CD4-positive, alpha-beta memory T cell (primary cell): ENCODE measurements around the gene TMED6. TPM values are rescaled to one million over a fixed set of nuclear protein-coding genes. Genes with fewer than 3 reads are reported as not detected.

Experiments used
- CTCF ChIA-PET: fragments of 350-600 bp; sonication (Branson Sonifier 250); formaldehyde crosslinking; loops from one replicate; lab custom pipeline; 2021; ENCODE audit warnings: inconsistent platforms; ENCODE audit not compliant: partially characterized antibody; lab: Charles Lee
- POLR2A ChIA-PET: fragments of 350-600 bp; sonication (Branson Sonifier 250); formaldehyde crosslinking; loops from one replicate; lab custom pipeline; 2021; ENCODE audit not compliant: partially characterized antibody; lab: Charles Lee
- DNase-seq, 5 donors: peaks; one replicate each; pipeline versions ENCODE4 v3.0.0 to v3.0.0-alpha.2; 2020 to 2022; ENCODE audit warnings: mixed read lengths in 1 of 5
- H3K27ac ChIP-seq: one replicate; pipeline ENCODE4 v1.7.0; 2013; ENCODE audit warnings: low read depth, low read length
- H3K27me3 ChIP-seq: 2 replicates; pipeline ENCODE4 v1.7.0; 2013; ENCODE audit warnings: mild to moderate bottlenecking, low read length, moderate library complexity; ENCODE audit not compliant: insufficient read depth
- H3K36me3 ChIP-seq: 2 replicates; pipeline ENCODE4 v1.7.0; 2013; ENCODE audit warnings: mild to moderate bottlenecking, low read length, moderate library complexity; ENCODE audit not compliant: insufficient read depth
- H3K4me1 ChIP-seq: 2 replicates; pipeline ENCODE4 v1.7.0; 2013; ENCODE audit warnings: mild to moderate bottlenecking, low read length, moderate library complexity; ENCODE audit not compliant: insufficient read depth
- H3K4me3 ChIP-seq, 2 donors: one replicate each; pipeline ENCODE4 v1.7.0; 2013; ENCODE audit warnings: low read length in 2 of 2, mild to moderate bottlenecking in 1 of 2
- H3K9me3 ChIP-seq, 2 donors: one replicate each; pipeline ENCODE4 v1.7.0; 2013; ENCODE audit warnings: low read length in 2 of 2, control low read depth in 1 of 2; ENCODE audit not compliant: control insufficient read depth in 1 of 2
- H3K27ac Mint-ChIP-seq, 7 donors: one replicate each; pipeline ENCODE4 v1.8.0; 2020 to 2021; ENCODE audit warnings: mixed read lengths in 7 of 7, mild to moderate bottlenecking in 6 of 7, inconsistent platforms in 3 of 7, moderate library complexity in 3 of 7
- H3K27me3 Mint-ChIP-seq, 2 donors: one replicate each; pipeline ENCODE4 v1.8.0; 2020 to 2021; ENCODE audit warnings: mixed read lengths in 2 of 2
- H3K36me3 Mint-ChIP-seq, 2 donors: one replicate each; pipeline ENCODE4 v1.8.0; 2020 to 2021; ENCODE audit warnings: mixed read lengths in 2 of 2, inconsistent platforms in 1 of 2, mild to moderate bottlenecking in 1 of 2
- H3K4me1 Mint-ChIP-seq, 4 donors: one replicate each; pipeline ENCODE4 v1.8.0; 2020 to 2021; ENCODE audit warnings: mixed read lengths in 4 of 4, mild to moderate bottlenecking in 1 of 4
- H3K4me3 Mint-ChIP-seq, 8 donors: one replicate each; pipeline ENCODE4 v1.8.0; 2020 to 2021; ENCODE audit warnings: mixed read lengths in 8 of 8, mild to moderate bottlenecking in 7 of 8, moderate library complexity in 6 of 8, inconsistent platforms in 3 of 8
- H3K9me3 Mint-ChIP-seq, 8 donors: one replicate each; pipeline ENCODE4 v1.8.0; 2020 to 2021; ENCODE audit warnings: mixed read lengths in 8 of 8, mild to moderate bottlenecking in 5 of 8, inconsistent platforms in 3 of 8, moderate library complexity in 1 of 8
- intact Hi-C: fragments of 100-400 bp; cut with micrococcal nuclease; formaldehyde crosslinking; loops from one replicate; pipeline ENCODE4 v1.15.1; 2023
- polyA plus RNA-seq, 2 donors: library from polyadenylated mRNA; unstranded; fragments of 300-500 nt; fragmentation: Illumina TruSeq; gene quantifications; one replicate each; pipeline ENCODE4 v1.2.3, GENCODE V29; 2021
- total RNA-seq, 2 experiments: library from RNA; stranded (reverse); gene quantifications; one replicate each; pipeline ENCODE4 v1.2.3, GENCODE V29; 2021

TMED6 gene
- total and polyA plus RNA-seq, 4 experiments from 2014 or later: 0.30 to 5.4 (median 2.5) TPM; not detected in 1

- Histone ChIP-seq H3K4me1 (peaks cover 4% of the 10 kb centered on the region), H3K9me3 (no peaks in the 10 kb centered on the region), H3K27ac (no peak overlapping the region), H3K27me3 (no peaks in the 10 kb centered on the region), H3K4me3 (no peak overlapping the region), H3K36me3 (no peaks in the 10 kb centered on the region)
- Mint-ChIP-seq H3K36me3 (no peaks in the 10 kb centered on the region), H3K4me3 (no peak overlapping the region), H3K27me3 (no peaks in the 10 kb centered on the region), H3K27ac (no peak overlapping the region), H3K9me3 (no peaks in the 10 kb centered on the region), H3K4me1 (peaks cover 0 to 6% (median 5%) of the 10 kb centered on the region in 4 donors)
- DNase-seq: no peak
- ChIA-PET POLR2A (interaction anchor here (1.1 kb wide), 1 partner anchor 171 kb away, joined by 3 read pairs; the partner anchor contains the start of gene NFAT5), CTCF (interaction anchor here (0.7 to 4.5 kb wide), 9 partner anchors 10 to 360 kb away, joined by 3 to 35 read pairs (median 5); partner anchors contain the start of gene NOB1)
- intact Hi-C loops: no loop called here
Observed at GRCh38 chr16:69393898-69394849, 42.6 kb upstream of the TMED6 start.

- H3K4me1 ChIP-seq: peaks cover 30% of the 10 kb centered on the region
- Mint-ChIP-seq H3K4me1 (peaks cover 17 to 41% (median 27%) of the 10 kb centered on the region in 4 donors), H3K27ac (peak overlapping the region in 5 of 7 donors; percentile 59 to 98 (median 96)), H3K9me3 (peaks cover 0 to 2% (median 0%) of the 10 kb centered on the region in 8 donors), H3K36me3 (peaks cover 9 to 21% of the 10 kb centered on the region in 2 donors), H3K27me3 (no peaks in the 10 kb centered on the region), H3K4me3 (peak overlapping the region in 6 of 8 donors; percentile 48 to 98 (median 91))
- no peak overlapping the region for H3K4me3 ChIP-seq
- POLR2A ChIA-PET: interaction anchor here (0.6 to 1.4 kb wide), 11 partner anchors 10 to 255 kb away, joined by 3 to 5 read pairs (median 3); no protein-coding TSS in a partner anchor
- peak overlapping the region; percentile 81 for H3K27ac ChIP-seq
- H3K36me3 ChIP-seq: peaks cover 27% of the 10 kb centered on the region
- DNase-seq: no peak
- H3K27me3 ChIP-seq: no peaks in the 10 kb centered on the region
- no peaks in the 10 kb centered on the region for H3K9me3 ChIP-seq
- intact Hi-C loops: loop anchor here (1.0 to 2.0 kb wide), 2 partner anchors 75 to 178 kb away; partner anchors contain the start of genes NFAT5 and VPS4A
- CTCF ChIA-PET: interaction anchor here (2.2 kb wide), 1 partner anchor 10 kb away, joined by 12 read pairs; no protein-coding TSS in a partner anchor
Observed at GRCh38 chr16:69386596-69386995, 35.0 kb upstream of the TMED6 start.

- ChIA-PET CTCF (interaction anchor here (0.6 to 2.3 kb wide), 3 partner anchors 11 to 851 kb away, joined by 3 to 8 read pairs (median 5); no protein-coding TSS in a partner anchor), POLR2A (interaction anchor here (0.7 to 1.6 kb wide), 6 partner anchors 9 to 376 kb away, joined by 3 to 5 read pairs (median 4); partner anchors contain the start of gene PDF)
- Histone ChIP-seq H3K36me3 (peaks cover 30% of the 10 kb centered on the region), H3K4me3 (peak overlapping the region; percentile 21 to 74), H3K27ac (peak overlapping the region; percentile 81), H3K9me3 (no peaks in the 10 kb centered on the region), H3K4me1 (peaks cover 30% of the 10 kb centered on the region), H3K27me3 (no peaks in the 10 kb centered on the region)
- peak overlapping the region; percentile 85 to 94 (median 86) for H3K4me3 Mint-ChIP-seq
- H3K9me3 Mint-ChIP-seq: peaks cover 0 to 2% (median 0%) of the 10 kb centered on the region in 8 donors
- peak overlapping the region; percentile 91 to 96 (median 94) for H3K27ac Mint-ChIP-seq
- H3K27me3 Mint-ChIP-seq: no peaks in the 10 kb centered on the region
- DNase-seq: peak in 1 of 5 donors; percentile 9
- H3K4me1 Mint-ChIP-seq: peaks cover 17 to 41% (median 27%) of the 10 kb centered on the region in 4 donors
- peaks cover 9 to 32% of the 10 kb centered on the region in 2 donors for H3K36me3 Mint-ChIP-seq
- intact Hi-C loops: loop anchor here (1.0 kb wide), 2 partner anchors 39 to 46 kb away; partner anchors contain the start of genes COG8, CYB5B and NIP7
Observed at GRCh38 chr16:69384974-69385373, 33.4 kb upstream of the TMED6 start.

GRCh38 chr16:69382421-69382820, 30.8 kb upstream of the TMED6 start:
- Mint-ChIP-seq H3K36me3 (peaks cover 26 to 55% of the 10 kb centered on the region in 2 donors), H3K9me3 (peaks cover 0 to 2% (median 0%) of the 10 kb centered on the region in 8 donors), H3K27me3 (no peaks in the 10 kb centered on the region), H3K4me1 (peaks cover 27 to 56% (median 39%) of the 10 kb centered on the region in 4 donors), H3K27ac (peak overlapping the region in 3 of 7 donors; percentile 17 to 64 (median 43)), H3K4me3 (peak overlapping the region in 1 of 8 donors; percentile 5)
- Histone ChIP-seq H3K9me3 (no peaks in the 10 kb centered on the region), H3K27me3 (no peaks in the 10 kb centered on the region), H3K4me1 (peaks cover 38% of the 10 kb centered on the region), H3K36me3 (peaks cover 46% of the 10 kb centered on the region), H3K27ac (no peak overlapping the region), H3K4me3 (no peak overlapping the region)
- intact Hi-C loops: no loop called here
- ChIA-PET CTCF (interaction anchor here (1.0 kb wide), 1 partner anchor 40 kb away, joined by 3 read pairs; no protein-coding TSS in a partner anchor), POLR2A (interaction anchor here (0.9 to 1.3 kb wide), 2 partner anchors 14 to 52 kb away, joined by 5 read pairs; partner anchors contain the start of gene PDF)
- no peak for DNase-seq

DNA sequence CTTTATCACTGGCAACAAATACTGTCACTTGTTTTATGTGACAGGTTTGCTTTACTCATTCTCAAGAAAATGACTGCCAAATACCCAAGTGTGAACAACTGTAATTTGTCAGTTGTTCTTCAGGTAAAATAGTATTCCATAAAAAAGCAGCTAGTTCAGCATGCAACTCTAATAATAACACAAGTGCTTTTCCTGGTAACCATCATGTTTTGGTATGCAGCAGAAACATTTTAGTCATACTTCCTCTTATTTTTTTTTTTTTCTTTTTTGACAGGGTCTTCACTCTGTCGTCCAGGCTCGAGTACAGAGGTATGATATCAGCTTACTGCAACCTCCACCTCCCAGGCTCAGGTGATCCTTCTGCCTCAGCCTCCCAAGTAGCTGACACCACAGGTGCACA, 29.6 kb upstream of the TMED6 start:
- ChIA-PET CTCF (interaction anchor here (0.7 to 1.5 kb wide), 3 partner anchors 15 to 41 kb away, joined by 3 read pairs; no protein-coding TSS in a partner anchor), POLR2A (interaction anchor here (1.9 kb wide), 1 partner anchor 52 kb away, joined by 4 read pairs; no protein-coding TSS in a partner anchor)
- Mint-ChIP-seq H3K9me3 (peaks cover 0 to 2% (median 0%) of the 10 kb centered on the region in 8 donors), H3K27ac (no peak overlapping the region), H3K36me3 (peaks cover 27 to 55% of the 10 kb centered on the region in 2 donors), H3K4me3 (no peak overlapping the region), H3K4me1 (peaks cover 27 to 52% (median 38%) of the 10 kb centered on the region in 4 donors), H3K27me3 (no peaks in the 10 kb centered on the region)
- no peak for DNase-seq
- no peaks in the 10 kb centered on the region for H3K27me3 ChIP-seq
- peaks cover 34% of the 10 kb centered on the region for H3K4me1 ChIP-seq
- peaks cover 46% of the 10 kb centered on the region for H3K36me3 ChIP-seq
- no peak overlapping the region for H3K4me3 ChIP-seq
- intact Hi-C loops: no loop called here
- no peaks in the 10 kb centered on the region for H3K9me3 ChIP-seq
- H3K27ac ChIP-seq: no peak overlapping the region

GRCh38 chr16:69378760-69379159, 27.2 kb upstream of the TMED6 start:
- Mint-ChIP-seq H3K27me3 (no peaks in the 10 kb centered on the region), H3K9me3 (no peaks in the 10 kb centered on the region), H3K36me3 (peaks cover 27 to 55% of the 10 kb centered on the region in 2 donors), H3K4me1 (peaks cover 17 to 33% (median 23%) of the 10 kb centered on the region in 4 donors), H3K27ac (peak overlapping the region; percentile 37 to 79 (median 68)), H3K4me3 (no peak overlapping the region)
- Histone ChIP-seq H3K4me3 (no peak overlapping the region), H3K4me1 (peaks cover 17% of the 10 kb centered on the region), H3K27me3 (no peaks in the 10 kb centered on the region), H3K9me3 (no peaks in the 10 kb centered on the region), H3K27ac (no peak overlapping the region), H3K36me3 (peaks cover 40% of the 10 kb centered on the region)
- ChIA-PET POLR2A (no interaction called here), CTCF (no interaction called here)
- intact Hi-C loops: no loop called here
- no peak for DNase-seq
